GM21825 (cell line): Measurements from ENCODE around the gene REEP1.
"Not testable (repeated sequence)": the region's sequence is repeated elsewhere in the genome, so short reads cannot be mapped to it uniquely, and the experiment has no call there.

ENCODE experiments used
- ATAC-seq: cut with Tn5 transposase; IDR thresholded peaks from one replicate; pipeline ENCODE4 v1.9.1; 2021; ENCODE audit warnings: mild to moderate bottlenecking, moderate library complexity; ENCODE audit not compliant: unreplicated experiment

REEP1 gene

GRCh38 chr2:86202336-86202692, 135.1 kb downstream of the REEP1 start:
- ATAC-seq, result no peak

GRCh38 chr2:86201671-86202335, 135.6 kb downstream of the REEP1 start:
- ATAC-seq, result no peak

- not testable (repeated sequence) for ATAC-seq
Observed at GRCh38 chr2:86200564-86200963, 136.9 kb downstream of the REEP1 start.

- ATAC-seq, result no peak
Observed at GRCh38 chr2:86199834-86200177, 137.6 kb downstream of the REEP1 start.

- no peak for ATAC-seq
Observed at GRCh38 chr2:86195808-86196387, 141.5 kb downstream of the REEP1 start.

GRCh38 chr2:86195055-86195807, 142.2 kb downstream of the REEP1 start, which contains the start of gene IMMT:
TSS of gene IMMT (minus strand) at chr2:86195462. CDS start at chr2:86195382, 80 bp downstream.
- ATAC-seq, result peak; percentile 86

GRCh38 chr2:86194751-86195054, 142.7 kb downstream of the REEP1 start:
- ATAC-seq, result no peak

- ATAC-seq, result no peak
Observed at GRCh38 chr2:86193901-86194567, 143.4 kb downstream of the REEP1 start.

GRCh38 chr2:86189782-86190416, 147.5 kb downstream of the REEP1 start:
- no peak for ATAC-seq

GRCh38 chr2:86186431-86186830, 151.0 kb downstream of the REEP1 start:
- ATAC-seq, result peak; percentile 46

GRCh38 chr2:86185517-86186212, 151.8 kb downstream of the REEP1 start:
- peak; percentile 37 for ATAC-seq

- ATAC-seq, result no peak
Observed at GRCh38 chr2:86176597-86176996, 160.8 kb downstream of the REEP1 start.

- no peak for ATAC-seq
Observed at GRCh38 chr2:86175828-86176227, 161.6 kb downstream of the REEP1 start.

- ATAC-seq, result no peak
Observed at GRCh38 chr2:86174445-86174844, 163.0 kb downstream of the REEP1 start.

GRCh38 chr2:86172610-86173009, 164.8 kb downstream of the REEP1 start:
- no peak for ATAC-seq

- ATAC-seq, result no peak
Observed at GRCh38 chr2:86171295-86171694, 166.1 kb downstream of the REEP1 start.

- no peak for ATAC-seq
Observed at GRCh38 chr2:86170449-86170848, 167.0 kb downstream of the REEP1 start.
